A549 (cell line): ENCODE measurements around the gene PHC2. TPM values are rescaled to one million over a fixed set of nuclear protein-coding genes. Genes with fewer than 3 reads are reported as not detected.

Experiments
- ATAC-seq, 2 experiments: fragments of 200-7000 bp in 1 of 2; fragments of >200 bp in 1 of 2; cut with Nextera tagmentation in 1 of 2; cut with Tn5 transposase in 1 of 2; 3 replicates each; pipeline versions ENCODE4 v1.8.0 to v1.9.1; 2018 to 2020; ENCODE audit warnings: mild to moderate bottlenecking in 1 of 2, moderate library complexity in 1 of 2
- CTCF ChIA-PET: fragments of 300-600 bp; sonication (Branson Sonifier 250); formaldehyde crosslinking; extraction: SDS; loops from one replicate; lab custom pipeline; 2021; ENCODE audit warnings: antibody characterized with exemption, inconsistent platforms; lab: Yijun Ruan, JAX
- POLR2A ChIA-PET: fragments of 350-600 bp; formaldehyde crosslinking; extraction: SDS; loops from one replicate; lab custom pipeline; 2021; ENCODE audit warnings: antibody characterized with exemption, inconsistent platforms; lab: Yijun Ruan, JAX
- DNase-seq, 2 experiments: peaks; one replicate each; pipeline versions ENCODE4 v3.0.0 to v3.0.0-alpha.2; 2011 to 2016; ENCODE audit warnings: low read depth in 1 of 2, low spot score in 1 of 2
- FAIRE-seq: peaks from 2 replicates; lab custom pipeline; 2011; peaks lifted over from hg19 to GRCh38; lab: Jason Lieb, UNC
- H3K27ac ChIP-seq, 2 experiments: fragments of >200 bp; sonication (Bioruptor Twin); formaldehyde crosslinking; 3 replicates each; pipeline ENCODE4 v1.5.1; 2016 to 2017
- H3K4me1 ChIP-seq: fragments of >200 bp; sonication (Bioruptor Twin); formaldehyde crosslinking; 3 replicates; pipeline ENCODE4 v1.6.1; 2016
- H3K4me2 ChIP-seq: fragments of >200 bp; sonication (Bioruptor Twin); formaldehyde crosslinking; 3 replicates; pipeline ENCODE4 v1.6.1; 2016
- H3K4me3 ChIP-seq: fragments of >200 bp; sonication (Bioruptor Twin); formaldehyde crosslinking; 3 replicates; pipeline ENCODE4 v1.5.1; 2016
- H3K9me3 ChIP-seq: fragments of >200 bp; sonication (Bioruptor Twin); formaldehyde crosslinking; 3 replicates; pipeline ENCODE4 v1.6.1; 2016
- CBX8 ChIP-seq: fragments of 200-600 bp; sonication (generic); IDR thresholded peaks from 2 replicates; pipeline ENCODE4 v1.6.1; 2016
- CEBPB ChIP-seq, 2 experiments: fragments of >200 bp in 1 of 2; sonication (Bioruptor Twin) in 1 of 2; formaldehyde crosslinking in 1 of 2; IDR thresholded peaks; 2 replicates each; pipeline ENCODE4 v1.6.1; 2012 to 2016
- FOXS1 ChIP-seq: fragments of 250-450 bp; sonication (Bioruptor Pico); IDR thresholded peaks from 2 replicates; pipeline ENCODE4 v1.5.0; 2020; ENCODE audit warnings: mild to moderate bottlenecking, moderate library complexity
- HOXB5 ChIP-seq: fragments of 250-450 bp; sonication (Bioruptor Pico); IDR thresholded peaks from 2 replicates; pipeline ENCODE4 v1.5.0; 2020; ENCODE audit warnings: mild to moderate bottlenecking, moderate library complexity
- KDM5A ChIP-seq: fragments of 200-600 bp; sonication (generic); IDR thresholded peaks from 2 replicates; pipeline ENCODE4 v1.6.1; 2016; ENCODE audit warnings: antibody characterized with exemption, mild to moderate bottlenecking
- MAZ ChIP-seq: fragments of 150-350 bp; IDR thresholded peaks from 2 replicates; pipeline ENCODE4 v1.6.1; 2014; ENCODE audit warnings: antibody characterized with exemption, low read depth, low read length, borderline replicate concordance
- MYC ChIP-seq: IDR thresholded peaks from 2 replicates; pipeline ENCODE4 v1.6.1; 2012; ENCODE audit warnings: mild to moderate bottlenecking, inconsistent platforms, low read length, improper control_type of control experiment, borderline replicate concordance
- PHF8 ChIP-seq: fragments of 200-600 bp; sonication (generic); IDR thresholded peaks from 2 replicates; pipeline ENCODE4 v1.6.1; 2016; ENCODE audit warnings: low read depth, mild to moderate bottlenecking, antibody characterized with exemption, moderate library complexity, borderline replicate concordance
- POLR2A ChIP-seq: IDR thresholded peaks from 2 replicates; pipeline ENCODE4 v1.6.1; 2012; ENCODE audit warnings: mild to moderate bottlenecking, low read length
- RAD21 ChIP-seq, 2 experiments: fragments of >200 bp in 1 of 2; sonication (Bioruptor Twin) in 1 of 2; formaldehyde crosslinking in 1 of 2; IDR thresholded peaks in 1 of 2; conservative IDR thresholded peaks in 1 of 2; 2 replicates in 1 of 2; 3 replicates in 1 of 2; pipeline ENCODE4 v1.6.1; 2012 to 2018; ENCODE audit warnings: inconsistent platforms in 1 of 2
- SMC3 ChIP-seq: fragments of >200 bp; sonication (Bioruptor Twin); formaldehyde crosslinking; IDR thresholded peaks from 3 replicates; pipeline ENCODE4 v1.6.1; 2018; ENCODE audit warnings: inconsistent platforms
- TFCP2L1 ChIP-seq: fragments of 250-450 bp; sonication (Bioruptor Pico); IDR thresholded peaks from 2 replicates; pipeline ENCODE4 v1.5.0; 2021; ENCODE audit warnings: mild to moderate bottlenecking
- ZFP36 ChIP-seq: fragments of 450-650 bp; IDR thresholded peaks from 2 replicates; pipeline ENCODE4 v1.6.1; 2014; ENCODE audit warnings: borderline replicate concordance; ENCODE audit not compliant: partially characterized antibody
- ZSCAN20 ChIP-seq: fragments of 250-450 bp; sonication (Bioruptor Pico); IDR thresholded peaks from 2 replicates; pipeline ENCODE4 v1.8.0; 2022; ENCODE audit warnings: mild to moderate bottlenecking, moderate library complexity
- WGBS: methylation state at CpG from one replicate; pipeline ENCODE4 v1.1.6; 2017; ENCODE audit errors: missing lambda C conversion rate; 5-methylcytosine and 5-hydroxymethylcytosine counted together
- polyA plus RNA-seq, 4 experiments: library from polyadenylated mRNA; depleted of rRNA in 3 of 4; stranded (reverse); fragments of >200 nt; fragmentation: RNase III in 1 of 4; extraction: RNeasy Plus Mini Kit Qiagen cat#74134 plus additional on column Dnase treatment in 1 of 4; gene quantifications; 2 replicates in 3 of 4; 3 replicates in 1 of 4; pipeline ENCODE4 v1.2.3, GENCODE V29; 2011 to 2017
- TF ChIP-seq, protein P1 (sequence below): fragments of >200 bp; sonication (Bioruptor Twin); formaldehyde crosslinking; IDR thresholded peaks from 3 replicates; pipeline ENCODE4 v1.6.1; 2016
- TF ChIP-seq, protein P2 (sequence below): fragments of >200 bp; sonication (Bioruptor Twin); formaldehyde crosslinking; IDR thresholded peaks from 3 replicates; pipeline ENCODE4 v1.5.1; 2016
- TF ChIP-seq, protein P3 (sequence below): fragments of 250-450 bp; sonication (Bioruptor Pico); IDR thresholded peaks from 2 replicates; pipeline ENCODE4 v1.5.0; 2021; ENCODE audit warnings: mild to moderate bottlenecking, moderate library complexity, borderline replicate concordance
- TF ChIP-seq, protein P4 (sequence below): IDR thresholded peaks from 2 replicates; pipeline ENCODE4 v1.6.1; 2012; ENCODE audit warnings: low read depth, borderline replicate concordance
- TF ChIP-seq, protein P5 (sequence below): fragments of 250-450 bp; sonication (Bioruptor Pico); IDR thresholded peaks from 2 replicates; pipeline ENCODE4 v1.5.0; 2020; ENCODE audit warnings: low read depth, mild to moderate bottlenecking, moderate library complexity
- TF ChIP-seq, protein P6 (sequence below): fragments of 150-350 bp; IDR thresholded peaks from 2 replicates; pipeline ENCODE4 v1.6.1; 2014; ENCODE audit warnings: low read depth, mild to moderate bottlenecking, low read length

The PHC2 gene
- polyA plus RNA-seq, 2 of the 4 experiments (the other 2 are of a cell fraction): 29.9 to 33.2 TPM

DNA sequence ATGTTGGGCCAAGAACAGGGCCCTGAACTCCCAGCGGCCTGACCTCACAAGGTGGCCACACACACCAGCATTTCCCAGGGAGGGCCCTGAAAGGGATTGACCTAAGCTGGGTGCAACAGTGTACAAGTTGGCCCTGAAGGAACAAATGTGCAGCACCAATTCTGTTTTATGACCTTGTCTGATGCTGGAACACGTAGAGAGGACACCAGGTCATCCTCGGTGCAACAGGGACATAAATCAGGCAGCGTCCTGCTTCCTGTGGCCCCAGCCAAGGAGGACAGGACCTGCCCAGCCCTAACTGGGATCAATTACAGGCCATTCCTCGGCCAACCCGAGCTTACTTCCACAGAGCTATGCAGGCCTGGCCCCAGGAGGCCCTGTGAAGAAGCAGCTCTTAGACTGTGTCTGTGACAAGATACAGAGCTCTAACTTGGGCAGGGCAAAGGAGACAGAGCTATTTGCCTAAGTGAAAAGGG lies 12.8 kb upstream of the PHC2 start:
- Histone ChIP-seq H3K4me2 (no peak overlapping the region), H3K9me3 (no peaks in the 10 kb centered on the region), H3K27ac (no peak overlapping the region), H3K4me1 (no peaks in the 10 kb centered on the region), H3K4me3 (no peak overlapping the region)
- POLR2A ChIA-PET: no interaction called here
- 49% methylated on average over 6 of the region's 6 CpGs for WGBS
- FAIRE-seq (no peak), DNase-seq (no peak), ATAC-seq (no peak)
- TF ChIP-seq POLR2A (no peak), MYC (no peak), KDM5A (no peak)
- TF ChIP-seq, protein P1, sequence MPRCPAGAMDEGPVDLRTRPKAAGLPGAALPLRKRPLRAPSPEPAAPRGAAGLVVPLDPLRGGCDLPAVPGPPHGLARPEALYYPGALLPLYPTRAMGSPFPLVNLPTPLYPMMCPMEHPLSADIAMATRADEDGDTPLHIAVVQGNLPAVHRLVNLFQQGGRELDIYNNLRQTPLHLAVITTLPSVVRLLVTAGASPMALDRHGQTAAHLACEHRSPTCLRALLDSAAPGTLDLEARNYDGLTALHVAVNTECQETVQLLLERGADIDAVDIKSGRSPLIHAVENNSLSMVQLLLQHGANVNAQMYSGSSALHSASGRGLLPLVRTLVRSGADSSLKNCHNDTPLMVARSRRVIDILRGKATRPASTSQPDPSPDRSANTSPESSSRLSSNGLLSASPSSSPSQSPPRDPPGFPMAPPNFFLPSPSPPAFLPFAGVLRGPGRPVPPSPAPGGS: no peak
- TF ChIP-seq, protein P2, sequence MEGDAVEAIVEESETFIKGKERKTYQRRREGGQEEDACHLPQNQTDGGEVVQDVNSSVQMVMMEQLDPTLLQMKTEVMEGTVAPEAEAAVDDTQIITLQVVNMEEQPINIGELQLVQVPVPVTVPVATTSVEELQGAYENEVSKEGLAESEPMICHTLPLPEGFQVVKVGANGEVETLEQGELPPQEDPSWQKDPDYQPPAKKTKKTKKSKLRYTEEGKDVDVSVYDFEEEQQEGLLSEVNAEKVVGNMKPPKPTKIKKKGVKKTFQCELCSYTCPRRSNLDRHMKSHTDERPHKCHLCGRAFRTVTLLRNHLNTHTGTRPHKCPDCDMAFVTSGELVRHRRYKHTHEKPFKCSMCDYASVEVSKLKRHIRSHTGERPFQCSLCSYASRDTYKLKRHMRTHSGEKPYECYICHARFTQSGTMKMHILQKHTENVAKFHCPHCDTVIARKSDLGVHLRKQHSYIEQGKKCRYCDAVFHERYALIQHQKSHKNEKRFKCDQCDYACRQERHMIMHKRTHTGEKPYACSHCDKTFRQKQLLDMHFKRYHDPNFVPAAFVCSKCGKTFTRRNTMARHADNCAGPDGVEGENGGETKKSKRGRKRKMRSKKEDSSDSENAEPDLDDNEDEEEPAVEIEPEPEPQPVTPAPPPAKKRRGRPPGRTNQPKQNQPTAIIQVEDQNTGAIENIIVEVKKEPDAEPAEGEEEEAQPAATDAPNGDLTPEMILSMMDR: no peak
- TF ChIP-seq, protein P3, sequence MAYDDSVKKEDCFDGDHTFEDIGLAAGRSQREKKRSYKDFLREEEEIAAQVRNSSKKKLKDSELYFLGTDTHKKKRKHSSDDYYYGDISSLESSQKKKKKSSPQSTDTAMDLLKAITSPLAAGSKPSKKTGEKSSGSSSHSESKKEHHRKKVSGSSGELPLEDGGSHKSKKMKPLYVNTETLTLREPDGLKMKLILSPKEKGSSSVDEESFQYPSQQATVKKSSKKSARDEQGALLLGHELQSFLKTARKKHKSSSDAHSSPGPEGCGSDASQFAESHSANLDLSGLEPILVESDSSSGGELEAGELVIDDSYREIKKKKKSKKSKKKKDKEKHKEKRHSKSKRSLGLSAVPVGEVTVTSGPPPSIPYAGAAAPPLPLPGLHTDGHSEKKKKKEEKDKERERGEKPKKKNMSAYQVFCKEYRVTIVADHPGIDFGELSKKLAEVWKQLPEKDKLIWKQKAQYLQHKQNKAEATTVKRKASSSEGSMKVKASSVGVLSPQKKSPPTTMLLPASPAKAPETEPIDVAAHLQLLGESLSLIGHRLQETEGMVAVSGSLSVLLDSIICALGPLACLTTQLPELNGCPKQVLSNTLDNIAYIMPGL: no peak
- CTCF ChIA-PET: interaction anchor here (1.2 to 1.5 kb wide), 2 partner anchors 11 to 26 kb away, joined by 3 to 4 read pairs; no protein-coding TSS in a partner anchor

DNA sequence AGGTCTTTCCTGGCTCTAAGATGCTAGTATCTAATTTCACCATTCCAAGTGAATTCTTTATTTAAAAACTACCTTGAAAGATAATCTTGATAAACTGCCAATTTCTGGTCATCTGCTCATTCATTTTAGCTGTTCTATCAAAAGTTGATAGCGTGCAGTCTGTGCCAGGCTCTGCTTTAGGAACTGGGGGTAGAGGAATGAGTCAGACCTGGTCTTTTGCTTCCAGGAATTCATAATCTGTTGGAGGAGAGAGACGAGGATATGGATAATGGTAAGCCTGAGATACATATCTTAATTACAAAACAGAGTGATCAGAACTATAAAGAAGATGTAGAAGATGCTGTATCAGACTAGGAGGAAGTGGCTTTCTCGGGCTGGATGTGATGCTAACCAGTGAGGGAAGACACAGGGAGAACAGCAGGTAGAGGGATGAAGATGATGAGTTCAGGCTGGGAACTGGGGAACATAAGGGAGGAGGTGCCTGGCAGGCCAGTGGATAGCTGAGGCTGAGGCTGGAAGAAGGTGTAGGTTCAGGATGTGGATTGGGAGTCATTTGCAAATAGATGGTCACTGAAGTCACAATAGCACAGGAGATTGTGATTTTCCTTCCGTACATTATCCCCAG lies 12.3 kb upstream of the PHC2 start:
- no peak overlapping the region for H3K4me2 ChIP-seq
- TF ChIP-seq ZSCAN20 (no peak), MAZ (no peak), FOXS1 (no peak), SMC3 (no peak), ZFP36 (no peak), PHF8 (no peak), KDM5A (no peak), HOXB5 (no peak), RAD21 (conservative IDR thresholded peaks at IDR 0.05 in 1 of 2, IDR thresholded peaks at IDR 0.05 in 1 of 2) (no peak), CBX8 (no peak), CEBPB (IDR thresholded peaks at IDR 0.05) (no peak), TFCP2L1 (CRISPR knock-in tag) (no peak)
- TF ChIP-seq, protein P4, sequence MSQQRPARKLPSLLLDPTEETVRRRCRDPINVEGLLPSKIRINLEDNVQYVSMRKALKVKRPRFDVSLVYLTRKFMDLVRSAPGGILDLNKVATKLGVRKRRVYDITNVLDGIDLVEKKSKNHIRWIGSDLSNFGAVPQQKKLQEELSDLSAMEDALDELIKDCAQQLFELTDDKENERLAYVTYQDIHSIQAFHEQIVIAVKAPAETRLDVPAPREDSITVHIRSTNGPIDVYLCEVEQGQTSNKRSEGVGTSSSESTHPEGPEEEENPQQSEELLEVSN: no peak
- TF ChIP-seq, protein P5, sequence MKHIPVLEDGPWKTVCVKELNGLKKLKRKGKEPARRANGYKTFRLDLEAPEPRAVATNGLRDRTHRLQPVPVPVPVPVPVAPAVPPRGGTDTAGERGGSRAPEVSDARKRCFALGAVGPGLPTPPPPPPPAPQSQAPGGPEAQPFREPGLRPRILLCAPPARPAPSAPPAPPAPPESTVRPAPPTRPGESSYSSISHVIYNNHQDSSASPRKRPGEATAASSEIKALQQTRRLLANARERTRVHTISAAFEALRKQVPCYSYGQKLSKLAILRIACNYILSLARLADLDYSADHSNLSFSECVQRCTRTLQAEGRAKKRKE (CRISPR knock-in tag): no peak
- TF ChIP-seq, protein P6, sequence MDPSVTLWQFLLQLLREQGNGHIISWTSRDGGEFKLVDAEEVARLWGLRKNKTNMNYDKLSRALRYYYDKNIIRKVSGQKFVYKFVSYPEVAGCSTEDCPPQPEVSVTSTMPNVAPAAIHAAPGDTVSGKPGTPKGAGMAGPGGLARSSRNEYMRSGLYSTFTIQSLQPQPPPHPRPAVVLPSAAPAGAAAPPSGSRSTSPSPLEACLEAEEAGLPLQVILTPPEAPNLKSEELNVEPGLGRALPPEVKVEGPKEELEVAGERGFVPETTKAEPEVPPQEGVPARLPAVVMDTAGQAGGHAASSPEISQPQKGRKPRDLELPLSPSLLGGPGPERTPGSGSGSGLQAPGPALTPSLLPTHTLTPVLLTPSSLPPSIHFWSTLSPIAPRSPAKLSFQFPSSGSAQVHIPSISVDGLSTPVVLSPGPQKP: no peak
- H3K27ac ChIP-seq: no peak overlapping the region
- POLR2A ChIA-PET: interaction anchor here (0.6 kb wide), 1 partner anchor 188 kb away, joined by 3 read pairs; no protein-coding TSS in a partner anchor
- CTCF ChIA-PET: interaction anchor here (0.5 to 1.5 kb wide), 3 partner anchors 12 to 27 kb away, joined by 3 to 4 read pairs (median 3); no protein-coding TSS in a partner anchor
- H3K9me3 ChIP-seq: no peaks in the 10 kb centered on the region
- WGBS: 39% methylated on average over 4 of the region's 4 CpGs
- no peaks in the 10 kb centered on the region for H3K4me1 ChIP-seq
- ATAC-seq (no peak), DNase-seq (no peak), FAIRE-seq (no peak)
- H3K4me3 ChIP-seq: no peak overlapping the region
